G401.6 (cell line): Measurements from ENCODE around the gene TAF1D.
"Not testable (repeated sequence)": the region's sequence is repeated elsewhere in the genome, so short reads cannot be mapped to it uniquely, and the experiment has no call there.

Source experiments
- FAIRE-seq: peaks from 2 replicates; lab custom pipeline; 2012; peaks lifted over from hg19 to GRCh38; lab: Jason Lieb, UNC

The TAF1D gene, protein sequence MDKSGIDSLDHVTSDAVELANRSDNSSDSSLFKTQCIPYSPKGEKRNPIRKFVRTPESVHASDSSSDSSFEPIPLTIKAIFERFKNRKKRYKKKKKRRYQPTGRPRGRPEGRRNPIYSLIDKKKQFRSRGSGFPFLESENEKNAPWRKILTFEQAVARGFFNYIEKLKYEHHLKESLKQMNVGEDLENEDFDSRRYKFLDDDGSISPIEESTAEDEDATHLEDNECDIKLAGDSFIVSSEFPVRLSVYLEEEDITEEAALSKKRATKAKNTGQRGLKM

DNA sequence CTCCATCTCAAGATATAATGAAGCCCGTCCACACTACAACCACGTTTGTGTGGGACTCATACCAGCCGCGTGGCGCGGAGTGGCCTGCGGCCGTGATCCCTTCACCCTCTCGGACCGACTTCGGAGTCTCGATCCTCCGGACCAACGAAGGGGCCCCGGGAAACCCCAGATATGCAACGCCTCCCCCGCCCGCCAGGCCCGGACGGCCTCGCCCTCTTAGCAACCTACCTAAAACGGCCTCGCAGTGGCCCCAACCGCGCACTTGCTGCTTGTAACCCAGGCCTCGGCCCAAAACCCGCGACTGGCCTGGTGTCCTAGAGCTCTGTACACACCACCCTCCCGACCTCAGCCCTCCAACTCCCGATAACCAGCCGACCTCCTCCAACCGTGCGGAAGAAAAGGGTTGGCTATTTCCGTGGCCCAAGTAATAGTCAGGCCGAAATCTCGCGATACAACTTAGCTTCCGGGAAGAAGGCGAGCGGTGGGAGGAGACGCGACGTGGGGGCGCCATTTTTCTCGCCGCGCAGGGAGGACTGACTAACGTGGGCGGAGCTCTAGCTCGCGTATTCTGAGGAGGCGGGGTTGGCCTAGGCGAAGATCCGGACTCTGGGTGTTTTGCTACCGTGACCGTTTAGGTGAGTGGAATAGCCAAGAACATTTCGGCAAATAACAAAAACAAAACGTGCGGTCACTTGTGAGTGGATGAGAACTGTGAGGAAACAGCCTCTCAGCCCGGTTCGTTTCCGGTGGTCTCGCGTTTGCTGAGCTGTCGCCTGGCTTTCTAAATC lies at the start of gene TAF1D, which contains the start of gene C11orf54:
TSS of gene TAF1D (minus strand) at position 402 of the 788 bp plus-strand sequence. CDS start 2,191 bp downstream, outside the sequence.
TSS of gene C11orf54 (plus strand) at position 579 of the 788 bp plus-strand sequence. CDS start 5,722 bp downstream, outside the sequence.
- peak; percentile 98 for FAIRE-seq

DNA sequence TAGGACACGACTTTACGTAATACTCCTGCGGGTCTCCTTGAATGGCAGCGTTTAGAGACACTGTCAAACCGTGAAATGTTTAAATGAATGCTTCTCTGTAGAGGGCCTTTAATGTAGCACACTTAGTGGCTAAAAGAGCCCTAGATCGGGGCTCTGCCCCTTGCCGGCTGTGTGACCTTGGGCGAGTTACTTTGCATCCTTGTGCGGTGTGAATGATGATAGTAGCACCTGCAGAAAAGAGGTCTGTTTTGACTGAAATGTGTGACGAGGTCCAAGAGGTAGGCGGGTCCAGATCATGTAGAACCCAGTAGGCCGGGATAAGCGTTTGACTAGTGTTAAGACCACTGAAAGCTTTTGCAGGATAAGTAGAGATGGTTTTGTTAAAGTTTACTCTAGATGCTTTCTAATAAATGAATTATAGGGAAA lies 43.7 kb upstream of the TAF1D start:
- no peak for FAIRE-seq

DNA sequence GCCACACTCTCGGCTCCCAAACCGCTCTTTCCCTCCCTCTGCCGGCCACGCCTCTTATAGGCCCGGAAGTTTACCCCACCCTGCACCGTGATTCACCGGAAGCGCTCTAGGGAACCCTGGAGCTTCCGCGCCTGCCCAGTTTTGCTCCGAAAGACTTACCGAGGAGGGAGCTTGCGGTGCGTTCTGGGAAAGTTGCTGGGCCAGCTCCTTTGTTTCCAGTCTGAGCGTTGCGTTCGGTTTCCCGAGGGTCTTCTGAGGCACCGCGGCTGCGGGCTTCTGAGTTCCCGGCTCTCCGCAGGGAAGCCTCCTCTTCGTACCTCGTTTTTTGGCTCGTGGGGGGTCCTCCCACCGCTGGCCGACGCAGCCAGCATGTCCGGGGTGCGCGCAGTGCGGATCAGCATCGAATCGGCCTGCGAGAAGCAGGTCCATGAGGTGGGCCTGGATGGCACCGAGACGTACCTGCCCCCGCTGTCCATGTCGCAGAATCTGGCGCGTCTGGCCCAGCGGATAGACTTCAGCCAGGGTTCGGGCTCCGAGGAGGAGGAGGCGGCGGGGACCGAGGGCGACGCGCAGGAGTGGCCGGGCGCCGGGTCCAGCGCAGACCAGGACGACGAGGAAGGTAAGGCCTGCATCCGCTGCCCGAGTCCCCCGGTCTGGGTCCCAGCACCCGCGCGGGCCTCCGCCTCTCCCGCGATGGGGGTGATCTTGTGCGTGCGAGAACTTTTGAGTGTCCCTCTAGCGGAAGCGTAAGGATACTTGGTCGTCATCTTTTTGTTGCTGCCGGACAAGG lies 43.0 kb upstream of the TAF1D start, which contains the start of gene MED17:
TSS of gene MED17 (plus strand) at position 138 of the 790 bp plus-strand sequence. CDS start at position 370, 232 bp downstream.
- peak; percentile 92 for FAIRE-seq

DNA sequence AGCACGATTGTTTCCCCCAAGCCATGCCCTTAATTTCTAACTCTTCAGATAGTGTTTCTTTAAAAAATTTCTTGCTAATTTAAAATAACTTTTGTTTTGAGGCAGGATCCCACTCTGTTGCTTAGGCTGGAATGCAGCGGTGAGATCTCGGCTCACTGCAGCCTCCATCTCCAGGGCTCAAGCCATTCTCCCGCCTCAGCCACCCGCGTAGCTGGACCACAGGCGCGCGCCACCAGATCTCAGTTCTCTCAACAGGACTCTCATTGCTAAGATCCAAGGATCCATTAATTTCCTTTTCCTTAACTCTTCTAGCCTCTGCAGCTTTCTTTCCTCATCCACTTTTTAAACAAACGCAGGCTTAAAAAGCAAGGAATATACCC lies 42.5 kb upstream of the TAF1D start:
- FAIRE-seq, result no peak

DNA sequence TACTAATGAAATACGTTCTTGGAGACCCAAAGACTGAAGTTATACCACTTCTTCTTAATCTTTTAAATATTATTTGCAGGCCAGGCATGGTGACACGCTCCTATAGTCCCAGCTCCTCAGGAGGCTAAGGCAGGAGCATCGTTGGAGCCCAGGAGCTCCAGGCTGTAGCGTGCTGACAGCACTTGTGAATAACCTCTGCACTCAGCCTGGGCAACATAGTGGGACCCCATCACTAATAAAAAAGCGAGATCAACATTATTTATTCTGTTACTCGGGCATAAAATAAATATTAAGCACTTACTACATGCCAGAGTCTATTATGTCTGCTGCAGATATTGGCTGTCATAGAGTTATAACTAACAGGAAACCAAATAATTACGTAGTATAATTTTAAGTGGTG lies 42.1 kb upstream of the TAF1D start:
- FAIRE-seq, result no peak

DNA sequence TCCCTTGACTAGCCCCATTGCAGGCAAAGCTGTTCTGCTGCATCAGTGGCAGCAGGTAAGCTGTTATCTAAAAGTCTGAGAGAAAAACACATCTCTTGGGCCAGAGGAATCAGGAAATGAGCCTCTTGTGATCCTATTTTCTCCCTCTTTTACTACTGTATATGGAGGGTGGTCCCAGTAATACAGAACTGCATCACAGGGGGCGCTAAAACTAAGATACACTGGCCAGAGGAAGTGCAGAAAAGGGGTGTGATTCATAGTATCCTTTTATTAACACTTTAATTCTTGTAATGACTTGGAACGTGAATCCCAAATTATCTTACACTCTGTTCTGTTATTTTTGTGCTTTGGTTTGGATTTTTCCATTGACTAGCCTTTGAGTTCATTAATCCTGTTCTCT lies 34.0 kb upstream of the TAF1D start:
- no peak for FAIRE-seq

DNA sequence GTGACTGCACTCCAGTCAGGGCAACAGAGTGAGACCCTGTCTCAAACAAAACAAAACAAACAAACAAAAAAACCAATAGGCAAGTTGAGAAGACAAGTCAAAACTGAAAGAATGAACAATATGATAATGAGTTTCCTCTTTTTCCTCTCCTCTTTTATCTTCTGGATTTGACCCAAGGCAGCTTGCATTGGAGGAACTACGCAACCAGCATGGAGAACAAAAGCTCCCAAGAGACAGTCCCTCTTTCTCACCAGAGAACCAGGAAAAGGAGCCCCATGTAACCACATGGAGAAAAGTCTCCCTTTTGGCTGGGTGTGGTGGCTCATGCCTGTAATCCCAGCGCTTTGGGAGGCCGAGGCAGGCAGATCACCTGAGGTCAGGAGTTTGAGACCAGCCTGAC lies 33.3 kb upstream of the TAF1D start:
- not testable (repeated sequence) for FAIRE-seq

DNA sequence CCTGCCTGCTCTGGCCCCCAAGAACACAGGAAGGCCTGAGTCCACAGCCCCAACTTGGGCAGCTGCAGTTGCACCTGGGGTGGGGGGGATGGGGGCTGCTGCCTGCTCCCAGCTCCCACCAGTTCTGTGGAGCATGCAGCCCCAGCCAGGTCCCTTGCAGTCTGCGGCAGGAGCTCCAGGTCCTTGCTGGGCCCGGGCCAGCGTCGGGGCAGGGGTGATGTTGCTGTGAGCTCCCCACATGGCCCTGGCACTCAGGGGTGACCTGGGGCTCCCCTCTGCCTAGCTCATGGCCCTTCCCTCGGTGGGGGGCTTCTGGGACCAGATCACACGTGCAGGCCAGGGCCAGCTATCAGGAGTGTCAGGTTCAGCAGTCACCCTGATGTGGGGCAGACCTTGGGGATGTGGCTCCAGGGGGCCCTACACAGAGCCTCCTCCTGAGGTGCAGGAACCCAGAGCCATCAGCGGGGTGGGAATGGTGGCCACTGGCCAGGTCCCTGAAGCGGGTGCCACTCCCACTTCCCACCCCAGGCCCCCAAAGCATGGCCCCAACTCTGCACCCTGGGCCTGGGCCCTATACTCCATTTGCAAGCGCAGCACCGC lies 32.4 kb upstream of the TAF1D start:
- no peak for FAIRE-seq

DNA sequence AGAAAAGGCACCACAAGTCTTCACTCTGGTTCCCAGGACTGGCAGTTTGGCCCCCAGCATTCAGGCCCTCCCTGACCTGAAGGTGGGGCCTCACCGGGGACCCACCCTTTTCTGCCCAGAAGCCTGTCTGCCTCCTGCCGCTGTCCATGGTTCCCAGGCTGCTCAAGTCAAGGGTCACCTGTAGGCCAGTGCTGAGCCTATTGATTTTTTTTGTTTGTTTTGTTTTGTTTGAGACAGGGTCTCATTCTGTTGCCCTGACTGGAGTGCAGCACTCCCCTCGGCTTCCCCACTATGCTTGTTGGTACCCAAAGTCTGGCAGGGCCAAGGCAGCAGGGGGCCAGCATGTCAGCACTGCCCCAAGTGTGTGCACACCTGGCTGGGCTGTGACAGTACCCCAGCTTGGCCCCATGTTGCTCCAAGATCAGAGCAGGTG lies 31.8 kb upstream of the TAF1D start:
- no peak for FAIRE-seq

DNA sequence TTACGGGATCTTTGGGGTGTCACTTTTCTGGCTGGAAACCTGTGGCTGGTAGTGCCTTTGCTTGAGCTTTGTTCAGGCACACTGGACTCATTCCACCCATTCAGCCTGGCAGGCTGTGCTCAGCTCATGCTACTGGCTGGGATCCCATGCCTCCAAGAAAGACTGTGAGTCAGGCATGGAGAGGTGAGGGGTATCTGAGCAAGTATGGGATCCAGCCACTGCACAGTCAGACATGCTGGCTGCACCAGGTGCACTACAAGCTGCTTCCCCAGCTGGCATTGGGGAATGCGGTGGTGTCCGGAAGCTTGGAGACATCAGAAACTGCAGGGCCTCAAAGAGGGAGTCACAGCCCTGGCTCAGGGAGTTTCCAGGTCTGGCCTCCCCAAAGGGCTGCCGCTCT lies 30.8 kb upstream of the TAF1D start:
- FAIRE-seq, result no peak

DNA sequence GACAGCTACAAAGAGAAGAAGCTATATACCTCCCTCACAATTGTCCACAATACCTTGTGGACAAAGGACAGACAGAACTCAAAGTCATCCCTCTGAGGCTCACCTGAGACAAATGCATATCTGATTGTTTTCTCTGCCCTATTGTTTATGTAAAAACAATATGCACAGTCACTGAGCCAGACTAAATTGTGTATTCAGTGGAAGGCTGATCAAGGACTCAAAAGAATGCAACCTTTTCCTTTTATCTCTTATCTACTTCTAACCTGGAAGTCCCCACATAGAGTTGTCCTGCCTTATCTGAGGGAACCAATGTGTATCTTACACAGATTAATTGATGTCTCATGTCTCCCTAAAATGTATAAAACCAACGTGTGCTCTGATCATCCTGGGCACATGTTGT lies 28.9 kb upstream of the TAF1D start:
- no peak for FAIRE-seq

DNA sequence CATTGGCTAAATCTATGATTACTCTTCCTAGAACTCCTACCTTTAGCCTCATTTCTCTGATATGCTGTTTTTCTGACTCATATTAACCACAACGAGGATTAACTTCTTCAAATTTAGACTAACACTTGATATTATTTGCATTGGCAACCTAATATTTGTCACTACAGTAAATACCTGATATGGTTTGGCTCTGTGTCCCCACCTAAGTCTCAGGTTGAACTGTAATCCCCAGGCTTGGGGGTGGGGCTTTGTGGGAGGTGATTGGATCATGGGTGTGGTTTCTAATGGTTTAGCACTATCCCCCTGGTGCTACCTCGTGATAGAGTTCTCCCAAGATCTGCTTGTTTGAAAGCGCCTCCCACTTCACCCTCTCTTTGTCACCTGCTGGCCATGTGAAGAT lies 25.7 kb upstream of the TAF1D start:
- no peak for FAIRE-seq

DNA sequence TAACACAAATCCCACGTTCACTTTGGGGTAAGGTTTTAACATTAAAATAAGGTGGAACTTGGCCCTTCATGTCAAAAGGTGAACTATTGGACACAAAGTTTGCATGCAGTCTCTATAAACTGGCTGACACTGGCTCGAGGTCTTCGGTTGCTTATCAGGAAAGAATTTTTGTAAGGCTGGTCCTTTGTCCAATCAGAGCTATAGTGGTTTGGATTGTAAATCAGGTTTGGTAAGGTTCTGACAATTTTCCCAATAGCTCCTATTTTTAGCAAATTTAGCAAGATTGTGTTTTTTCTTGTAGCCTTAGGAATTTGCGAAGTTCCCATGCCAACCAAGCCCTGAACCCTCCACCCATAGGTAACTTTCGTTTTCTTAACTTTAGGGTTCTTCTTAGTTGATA lies 25.2 kb upstream of the TAF1D start:
- FAIRE-seq, result no peak

DNA sequence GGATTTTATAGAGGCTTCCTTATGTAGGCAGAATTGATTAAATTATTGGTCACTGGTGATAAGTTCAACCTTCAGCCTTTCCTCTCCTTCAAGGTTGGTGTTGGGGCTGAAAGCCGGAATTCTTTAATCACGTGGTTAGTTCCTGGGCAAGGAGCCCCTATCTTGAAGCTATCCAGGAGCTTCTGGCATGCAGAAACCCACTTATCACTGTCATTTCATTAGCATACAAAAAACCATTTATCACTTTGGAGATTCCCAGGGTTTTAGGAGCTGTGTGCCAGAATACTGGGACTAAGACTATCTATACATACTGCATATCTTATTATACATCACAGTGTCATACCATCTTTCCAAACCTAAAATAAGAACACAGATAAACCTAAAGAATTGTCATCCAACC lies 24.3 kb upstream of the TAF1D start:
- FAIRE-seq, result no peak

DNA sequence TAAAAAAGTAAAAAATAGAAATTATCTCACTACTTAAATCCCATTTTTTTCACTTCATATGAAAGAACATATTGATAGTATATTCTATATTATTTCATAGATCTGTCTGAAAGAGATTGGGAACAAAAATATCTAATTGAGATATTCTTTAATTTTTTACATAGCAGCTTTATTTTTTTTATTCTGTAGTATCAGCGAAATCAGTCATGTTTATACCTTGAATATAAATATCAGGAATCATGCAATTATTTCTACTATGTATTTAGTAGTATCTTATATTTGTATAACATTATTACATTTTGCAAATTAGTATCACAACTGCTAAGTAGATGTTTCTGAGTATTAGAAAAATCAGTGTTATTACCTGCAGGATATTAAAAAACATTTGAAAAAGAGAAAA lies 20.6 kb upstream of the TAF1D start:
- peak; percentile 67 for FAIRE-seq

DNA sequence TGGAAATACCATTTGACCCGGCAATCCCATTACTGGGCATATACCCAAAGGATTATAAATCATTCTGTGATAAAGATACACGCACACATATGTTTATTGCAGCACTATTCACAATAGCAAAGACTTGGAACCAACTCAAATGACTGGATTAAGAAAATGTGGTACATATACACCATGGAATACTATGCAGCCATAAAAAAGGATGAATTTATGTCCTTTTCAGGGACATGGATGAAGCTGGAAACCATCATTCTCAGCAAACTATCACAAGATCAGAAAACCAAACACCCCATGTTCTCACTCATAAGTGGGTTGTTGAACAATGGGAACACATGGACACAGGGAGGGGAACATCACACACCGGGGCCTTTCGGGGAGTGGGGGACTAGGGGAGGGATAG lies 17.8 kb upstream of the TAF1D start:
- not testable (repeated sequence) for FAIRE-seq

DNA sequence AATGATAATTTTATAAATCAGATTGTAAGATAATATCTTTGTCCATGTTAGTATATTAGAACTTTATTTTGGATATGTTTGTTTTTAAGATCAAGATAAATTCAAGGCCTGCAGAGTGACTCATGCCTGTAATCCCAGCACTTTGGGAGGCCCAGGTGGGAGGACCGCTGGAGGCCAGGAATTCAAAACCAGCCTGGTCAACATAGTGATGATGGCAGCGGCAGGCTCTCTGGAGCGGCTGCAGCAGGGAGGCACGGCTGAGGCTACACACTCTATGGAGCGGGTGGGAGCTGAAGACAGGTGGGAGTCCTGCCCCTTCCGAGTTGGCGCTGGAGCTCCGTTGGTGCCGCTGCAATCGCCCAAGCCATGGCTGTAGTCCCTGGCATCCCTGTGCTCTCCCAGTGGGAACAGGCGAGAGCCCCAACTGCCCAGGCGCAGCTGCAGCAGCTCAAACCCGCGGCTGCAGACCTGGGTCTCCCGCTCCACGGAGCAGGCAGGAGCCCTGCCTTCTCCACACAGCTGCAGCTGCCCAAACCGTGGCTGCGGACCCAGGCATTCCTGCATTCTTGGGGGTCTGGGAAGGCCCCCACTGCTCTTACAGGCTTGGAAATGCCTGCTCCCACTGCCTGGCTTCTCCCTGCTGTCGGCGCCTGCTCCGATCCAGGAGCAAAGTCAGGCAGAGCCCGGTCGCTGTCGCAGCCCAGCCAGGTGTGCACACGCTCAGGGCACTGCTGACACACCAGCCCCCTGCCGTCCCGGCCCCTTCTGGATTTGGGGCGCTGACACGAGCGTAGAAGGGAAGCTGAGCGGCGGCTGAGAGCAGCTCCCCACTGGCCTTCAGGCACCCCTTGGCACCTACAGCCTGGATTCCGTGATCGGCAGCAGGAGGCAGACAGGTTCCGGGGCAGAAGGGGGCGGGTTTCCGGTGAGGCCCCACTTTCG lies 16.9 kb upstream of the TAF1D start:
- FAIRE-seq, result no peak

DNA sequence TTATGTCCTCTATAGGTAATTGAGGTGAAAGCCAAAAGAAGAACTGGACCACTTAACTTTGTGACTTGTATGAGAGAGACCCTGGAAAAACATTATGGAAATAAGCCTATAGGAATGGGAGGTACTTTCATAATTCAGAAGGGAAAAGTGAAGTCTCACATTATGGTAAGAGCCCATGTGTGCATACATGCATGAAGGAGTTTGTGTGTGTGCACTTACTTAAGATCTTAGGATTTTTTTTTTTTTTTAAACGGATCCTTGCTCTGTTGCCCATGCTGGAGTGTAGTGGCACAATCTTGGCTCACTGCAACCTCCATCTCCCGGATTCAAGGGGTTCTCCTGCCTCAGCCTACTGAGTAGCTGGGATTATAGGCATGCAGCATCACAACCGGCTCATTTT lies 16.0 kb upstream of the TAF1D start:
- FAIRE-seq, result no peak

DNA sequence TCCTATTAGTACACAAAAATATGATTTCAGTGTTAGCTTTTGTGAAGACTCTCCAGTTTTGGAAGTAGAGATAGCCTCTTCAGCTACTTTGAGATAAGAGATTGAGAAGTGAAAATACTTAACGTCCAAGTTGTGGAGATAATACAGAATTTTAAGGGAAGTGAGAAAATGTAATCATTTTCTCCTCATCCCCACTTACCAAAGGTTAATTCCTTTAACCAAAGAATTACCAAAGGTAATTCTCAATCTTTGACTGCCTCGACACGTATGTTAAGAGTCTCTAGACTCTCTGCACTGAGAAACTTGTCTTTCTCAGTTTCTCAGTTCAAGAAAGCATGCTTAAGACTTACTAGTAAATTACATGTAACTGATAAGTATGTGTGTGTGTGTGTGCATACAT lies 15.5 kb upstream of the TAF1D start:
- FAIRE-seq, result no peak

DNA sequence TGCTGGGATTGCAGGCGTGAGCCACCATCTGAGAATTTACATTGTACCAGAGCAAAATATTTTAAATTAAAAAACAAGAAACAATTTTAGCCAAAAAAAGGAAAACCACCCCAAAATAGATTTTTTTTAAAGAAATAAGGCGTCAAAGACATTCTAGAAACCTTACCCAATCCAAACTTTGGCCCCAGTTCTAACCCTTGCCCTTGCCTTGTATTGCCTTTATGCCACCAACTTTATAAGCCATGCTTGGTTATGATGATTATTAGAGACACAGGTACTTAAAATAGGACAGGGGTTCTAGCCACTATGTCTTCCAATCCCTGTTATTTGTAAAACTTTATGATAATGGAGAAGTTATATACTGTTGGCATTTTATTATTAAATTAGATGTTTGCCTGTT lies 11.9 kb upstream of the TAF1D start:
- no peak for FAIRE-seq

DNA sequence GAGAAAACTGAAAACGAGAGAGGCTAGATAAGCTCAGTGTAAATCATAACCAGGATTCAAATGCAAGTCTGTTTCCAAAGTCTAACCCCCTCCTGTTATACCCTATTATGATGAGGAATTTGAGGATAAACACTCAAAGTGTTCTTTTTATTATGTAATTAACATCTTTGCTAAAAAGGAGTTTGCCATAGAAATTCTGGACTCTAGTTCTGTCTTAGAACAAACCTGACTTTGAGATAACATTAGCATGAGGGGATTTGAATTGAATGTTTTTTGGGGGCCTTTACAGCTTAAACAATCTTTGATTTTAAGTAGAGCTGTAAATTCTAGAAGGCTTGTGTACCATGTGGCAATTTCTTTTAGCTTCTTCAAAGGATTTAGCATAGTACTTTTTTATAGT lies 9.7 kb upstream of the TAF1D start:
- no peak for FAIRE-seq
